Measurements from ENCODE around the gene RPE. TPM values are rescaled to one million over a fixed set of nuclear protein-coding genes. Genes with fewer than 3 reads are reported as not detected.

RPE gene
- polyA plus RNA-seq, 1 donor from 2014 or later = 73.9 TPM

DNA sequence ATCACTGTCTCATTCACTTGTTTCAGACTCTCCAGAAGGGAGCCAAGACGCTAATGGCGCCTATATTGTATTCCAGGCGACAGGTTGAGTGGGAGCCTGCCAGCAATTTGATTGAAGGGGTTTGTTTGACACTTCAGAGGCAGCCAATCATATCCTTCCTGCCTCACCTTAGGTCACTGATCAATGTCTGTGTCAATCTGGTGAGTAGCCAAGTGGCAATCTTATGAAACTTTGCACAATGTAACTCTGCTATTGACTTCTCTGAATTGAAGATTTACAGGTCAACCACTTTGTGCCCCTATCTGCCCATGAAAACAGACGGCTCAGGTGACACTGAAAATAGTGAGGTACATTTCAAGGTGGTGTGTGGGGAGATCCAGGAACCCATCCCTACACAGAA is 32.7 kb upstream of the RPE start:
- no peaks in the 10 kb centered on the region for H3K9me3 ChIP-seq (ENCODE audit: low read length)
- no peaks in the 10 kb centered on the region for H3K79me2 ChIP-seq (replicated peaks; ENCODE audit: insufficient read depth, low read length)
- H3K36me3 ChIP-seq (ENCODE audit: insufficient read depth, low read length) = no peaks in the 10 kb centered on the region
- no peak for TF ChIP-seq TAF1 (IDR thresholded peaks at IDR 0.05; ENCODE audit: low read depth)
- TF ChIP-seq, protein P1, sequence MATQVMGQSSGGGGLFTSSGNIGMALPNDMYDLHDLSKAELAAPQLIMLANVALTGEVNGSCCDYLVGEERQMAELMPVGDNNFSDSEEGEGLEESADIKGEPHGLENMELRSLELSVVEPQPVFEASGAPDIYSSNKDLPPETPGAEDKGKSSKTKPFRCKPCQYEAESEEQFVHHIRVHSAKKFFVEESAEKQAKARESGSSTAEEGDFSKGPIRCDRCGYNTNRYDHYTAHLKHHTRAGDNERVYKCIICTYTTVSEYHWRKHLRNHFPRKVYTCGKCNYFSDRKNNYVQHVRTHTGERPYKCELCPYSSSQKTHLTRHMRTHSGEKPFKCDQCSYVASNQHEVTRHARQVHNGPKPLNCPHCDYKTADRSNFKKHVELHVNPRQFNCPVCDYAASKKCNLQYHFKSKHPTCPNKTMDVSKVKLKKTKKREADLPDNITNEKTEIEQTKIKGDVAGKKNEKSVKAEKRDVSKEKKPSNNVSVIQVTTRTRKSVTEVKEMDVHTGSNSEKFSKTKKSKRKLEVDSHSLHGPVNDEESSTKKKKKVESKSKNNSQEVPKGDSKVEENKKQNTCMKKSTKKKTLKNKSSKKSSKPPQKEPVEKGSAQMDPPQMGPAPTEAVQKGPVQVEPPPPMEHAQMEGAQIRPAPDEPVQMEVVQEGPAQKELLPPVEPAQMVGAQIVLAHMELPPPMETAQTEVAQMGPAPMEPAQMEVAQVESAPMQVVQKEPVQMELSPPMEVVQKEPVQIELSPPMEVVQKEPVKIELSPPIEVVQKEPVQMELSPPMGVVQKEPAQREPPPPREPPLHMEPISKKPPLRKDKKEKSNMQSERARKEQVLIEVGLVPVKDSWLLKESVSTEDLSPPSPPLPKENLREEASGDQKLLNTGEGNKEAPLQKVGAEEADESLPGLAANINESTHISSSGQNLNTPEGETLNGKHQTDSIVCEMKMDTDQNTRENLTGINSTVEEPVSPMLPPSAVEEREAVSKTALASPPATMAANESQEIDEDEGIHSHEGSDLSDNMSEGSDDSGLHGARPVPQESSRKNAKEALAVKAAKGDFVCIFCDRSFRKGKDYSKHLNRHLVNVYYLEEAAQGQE (IDR thresholded peaks at IDR 0.05; ENCODE audit: borderline replicate concordance) = no peak
- no peak for TF ChIP-seq MXI1 (conservative IDR thresholded peaks at IDR 0.05; ENCODE audit: poor library complexity, severe bottlenecking)
- no peak for TF ChIP-seq EZH2 (IDR thresholded peaks at IDR 0.05; ENCODE audit: borderline replicate concordance, insufficient read depth, low read length, poor library complexity, severe bottlenecking)
- TF ChIP-seq SMC3 (conservative IDR thresholded peaks at IDR 0.05; ENCODE audit: poor library complexity) = no peak
- no peak for TF ChIP-seq RAD21 (conservative IDR thresholded peaks at IDR 0.05)
- TF ChIP-seq EP300 (conservative IDR thresholded peaks at IDR 0.05; ENCODE audit: poor library complexity, severe bottlenecking) = no peak
- TF ChIP-seq, protein P2, sequence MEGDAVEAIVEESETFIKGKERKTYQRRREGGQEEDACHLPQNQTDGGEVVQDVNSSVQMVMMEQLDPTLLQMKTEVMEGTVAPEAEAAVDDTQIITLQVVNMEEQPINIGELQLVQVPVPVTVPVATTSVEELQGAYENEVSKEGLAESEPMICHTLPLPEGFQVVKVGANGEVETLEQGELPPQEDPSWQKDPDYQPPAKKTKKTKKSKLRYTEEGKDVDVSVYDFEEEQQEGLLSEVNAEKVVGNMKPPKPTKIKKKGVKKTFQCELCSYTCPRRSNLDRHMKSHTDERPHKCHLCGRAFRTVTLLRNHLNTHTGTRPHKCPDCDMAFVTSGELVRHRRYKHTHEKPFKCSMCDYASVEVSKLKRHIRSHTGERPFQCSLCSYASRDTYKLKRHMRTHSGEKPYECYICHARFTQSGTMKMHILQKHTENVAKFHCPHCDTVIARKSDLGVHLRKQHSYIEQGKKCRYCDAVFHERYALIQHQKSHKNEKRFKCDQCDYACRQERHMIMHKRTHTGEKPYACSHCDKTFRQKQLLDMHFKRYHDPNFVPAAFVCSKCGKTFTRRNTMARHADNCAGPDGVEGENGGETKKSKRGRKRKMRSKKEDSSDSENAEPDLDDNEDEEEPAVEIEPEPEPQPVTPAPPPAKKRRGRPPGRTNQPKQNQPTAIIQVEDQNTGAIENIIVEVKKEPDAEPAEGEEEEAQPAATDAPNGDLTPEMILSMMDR (IDR thresholded peaks at IDR 0.05; ENCODE audit: poor library complexity, severe bottlenecking) = no peak
- TF ChIP-seq POLR2AphosphoS5 (IDR thresholded peaks at IDR 0.05) = no peak
- no peaks in the 10 kb centered on the region for H3K9me2 ChIP-seq (ENCODE audit: insufficient read depth, low read length)
- H3K27me3 ChIP-seq (ENCODE audit: insufficient read depth, low read depth, low read length) = no peaks in the 10 kb centered on the region
- H2AFZ ChIP-seq (ENCODE audit: low read depth, low read length) = no peak overlapping the region
- H3K9ac ChIP-seq (ENCODE audit: low read length) = no peak overlapping the region
- no peak overlapping the region for H3K27ac ChIP-seq (ENCODE audit: low read length)
- no peaks in the 10 kb centered on the region for H4K20me1 ChIP-seq (ENCODE audit: insufficient read depth)
- no peak overlapping the region for H3K4me3 ChIP-seq (ENCODE audit: low read length)
- H3K4me2 ChIP-seq (ENCODE audit: low read length) = no peak overlapping the region
- H3F3A ChIP-seq (ENCODE audit: insufficient read depth, low read length, poor library complexity, severe bottlenecking) = no peaks in the 10 kb centered on the region

DNA sequence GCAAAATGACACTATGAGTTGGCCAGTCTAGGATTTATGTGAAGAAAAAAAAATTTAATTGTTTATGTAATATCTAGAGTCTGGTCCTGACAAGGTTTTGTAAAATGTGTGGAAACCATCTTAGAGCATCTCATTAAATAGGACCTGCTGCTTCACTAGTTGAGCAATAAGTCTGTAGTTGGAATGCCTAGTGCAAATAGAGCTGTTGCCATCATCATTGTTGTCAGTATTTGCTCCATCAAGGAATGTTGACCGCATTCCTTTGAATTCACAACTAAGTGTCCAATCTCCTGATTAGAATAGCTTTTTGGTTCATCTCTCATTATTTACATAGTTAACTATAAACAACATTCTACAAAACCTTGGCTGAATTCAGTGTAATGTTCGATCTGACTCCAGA is 32.2 kb upstream of the RPE start:
- H3K79me2 ChIP-seq (replicated peaks; ENCODE audit: insufficient read depth, low read length) = no peaks in the 10 kb centered on the region
- H2AFZ ChIP-seq (ENCODE audit: low read depth, low read length) = no peak overlapping the region
- no peaks in the 10 kb centered on the region for H3F3A ChIP-seq (ENCODE audit: insufficient read depth, low read length, poor library complexity, severe bottlenecking)
- no peaks in the 10 kb centered on the region for H4K20me1 ChIP-seq (ENCODE audit: insufficient read depth)
- no peak overlapping the region for H3K27ac ChIP-seq (ENCODE audit: low read length)
- H3K27me3 ChIP-seq (ENCODE audit: insufficient read depth, low read depth, low read length) = no peaks in the 10 kb centered on the region
- H3K36me3 ChIP-seq (ENCODE audit: insufficient read depth, low read length) = no peaks in the 10 kb centered on the region
- TF ChIP-seq SMC3 (conservative IDR thresholded peaks at IDR 0.05; ENCODE audit: poor library complexity) (no peak), RAD21 (conservative IDR thresholded peaks at IDR 0.05) (no peak), TAF1 (IDR thresholded peaks at IDR 0.05; ENCODE audit: low read depth) (no peak)
- H3K4me3 ChIP-seq (ENCODE audit: low read length) = no peak overlapping the region
- no peak overlapping the region for H3K9ac ChIP-seq (ENCODE audit: low read length)
- no peaks in the 10 kb centered on the region for H3K9me3 ChIP-seq (ENCODE audit: low read length)
- H3K4me2 ChIP-seq (ENCODE audit: low read length) = no peak overlapping the region
- no peaks in the 10 kb centered on the region for H3K9me2 ChIP-seq (ENCODE audit: insufficient read depth, low read length)

DNA sequence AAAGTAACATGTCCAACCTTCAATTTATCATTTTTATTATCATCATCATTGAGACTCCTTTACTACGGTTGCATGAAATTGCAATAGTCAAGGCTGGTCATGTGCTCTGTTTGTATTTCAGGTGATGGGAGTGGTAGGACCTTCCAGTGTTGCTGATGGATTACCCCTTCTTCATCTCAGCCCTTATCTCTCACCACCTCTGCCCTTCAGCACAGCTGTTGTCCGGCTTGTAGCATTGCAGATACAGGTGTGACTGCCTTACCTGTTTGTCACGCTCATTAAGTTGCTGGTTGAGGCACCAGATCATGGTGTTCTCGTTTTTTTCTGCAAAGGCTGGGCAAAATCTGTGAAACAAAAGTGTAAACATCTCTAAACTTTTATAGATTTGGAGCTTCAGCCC is 31.7 kb upstream of the RPE start:
- H3K9ac ChIP-seq (ENCODE audit: low read length) = no peak overlapping the region
- TF ChIP-seq SMC3 (conservative IDR thresholded peaks at IDR 0.05; ENCODE audit: poor library complexity) (no peak), EP300 (conservative IDR thresholded peaks at IDR 0.05; ENCODE audit: poor library complexity, severe bottlenecking) (no peak), POLR2AphosphoS5 (IDR thresholded peaks at IDR 0.05) (no peak), RAD21 (conservative IDR thresholded peaks at IDR 0.05) (no peak), EZH2 (IDR thresholded peaks at IDR 0.05; ENCODE audit: borderline replicate concordance, insufficient read depth, low read length, poor library complexity, severe bottlenecking) (no peak), TAF1 (IDR thresholded peaks at IDR 0.05; ENCODE audit: low read depth) (no peak), MXI1 (conservative IDR thresholded peaks at IDR 0.05; ENCODE audit: poor library complexity, severe bottlenecking) (no peak)
- TF ChIP-seq, protein P2 (IDR thresholded peaks at IDR 0.05; ENCODE audit: poor library complexity, severe bottlenecking) = no peak
- TF ChIP-seq, protein P1 (IDR thresholded peaks at IDR 0.05; ENCODE audit: borderline replicate concordance) = no peak
- no peaks in the 10 kb centered on the region for H3K9me3 ChIP-seq (ENCODE audit: low read length)
- H3K79me2 ChIP-seq (replicated peaks; ENCODE audit: insufficient read depth, low read length) = no peaks in the 10 kb centered on the region
- no peaks in the 10 kb centered on the region for H3K36me3 ChIP-seq (ENCODE audit: insufficient read depth, low read length)
- H3K4me3 ChIP-seq (ENCODE audit: low read length) = no peak overlapping the region
- no peak overlapping the region for H3K27ac ChIP-seq (ENCODE audit: low read length)
- H3F3A ChIP-seq (ENCODE audit: insufficient read depth, low read length, poor library complexity, severe bottlenecking) = no peaks in the 10 kb centered on the region
- no peaks in the 10 kb centered on the region for H4K20me1 ChIP-seq (ENCODE audit: insufficient read depth)
- H3K9me2 ChIP-seq (ENCODE audit: insufficient read depth, low read length) = no peaks in the 10 kb centered on the region
- H3K27me3 ChIP-seq (ENCODE audit: insufficient read depth, low read depth, low read length) = no peaks in the 10 kb centered on the region
- no peak overlapping the region for H2AFZ ChIP-seq (ENCODE audit: low read depth, low read length)
- H3K4me2 ChIP-seq (ENCODE audit: low read length) = no peak overlapping the region
